Panc1 (cell line): ENCODE measurements around the gene ETFA. TPM values are rescaled to one million over a fixed set of nuclear protein-coding genes. Genes with fewer than 3 reads are reported as not detected.

Source experiments
- ATAC-seq: fragments of 200-7000 bp; cut with Tn5 transposase; 2 replicates; pipeline ENCODE4 v1.9.1; 2020; ENCODE audit warnings: mild to moderate bottlenecking, moderate library complexity
- BruUV-seq: library from RNA; stranded (reverse); fragments of 400-500 nt; replicated peaks from 2 replicates; lab custom pipeline; 2021; lab: Mats Ljungman, UMichigan
- CTCF ChIA-PET: fragments of 300-600 bp; sonication (Branson Sonifier 250); formaldehyde crosslinking; loops from one replicate; lab custom pipeline; 2022; ENCODE audit warnings: antibody characterized with exemption; lab: Charles Lee
- POLR2A ChIA-PET: fragments of 300-600 bp; sonication (Branson Sonifier 250); formaldehyde crosslinking; loops from one replicate; lab custom pipeline; 2022; ENCODE audit warnings: antibody characterized with exemption; lab: Charles Lee
- DNase-seq: peaks from one replicate; pipeline ENCODE4 v3.0.0-alpha.2; 2010; ENCODE audit warnings: low read depth, low spot score
- H3K27ac ChIP-seq: 2 replicates; pipeline ENCODE4 v1.5.1; 2011; ENCODE audit warnings: mild to moderate bottlenecking, low read length, inconsistent platforms
- H3K27me3 ChIP-seq: fragments of 200-500 bp; sonication (Bioruptor generic); 2 replicates; pipeline ENCODE4 v1.6.0; 2014; ENCODE audit warnings: low read length, inconsistent platforms; ENCODE audit not compliant: control insufficient read depth, insufficient read depth
- H3K36me3 ChIP-seq: fragments of 200-500 bp; sonication (Bioruptor generic); 2 replicates; pipeline ENCODE4 v1.5.1; 2014; ENCODE audit warnings: inconsistent platforms, mild to moderate bottlenecking, low read length, moderate library complexity; ENCODE audit not compliant: control insufficient read depth, insufficient read depth
- H3K4me1 ChIP-seq: 2 replicates; pipeline ENCODE4 v1.5.1; 2011; ENCODE audit warnings: inconsistent platforms, mild to moderate bottlenecking, low read length, moderate library complexity; ENCODE audit not compliant: control insufficient read depth, insufficient read depth
- H3K4me3 ChIP-seq, 2 experiments: 2 replicates each; pipeline ENCODE4 v1.5.1; 2011 to 2012; ENCODE audit warnings: low read depth in 2 of 2, low read length in 2 of 2, mild to moderate bottlenecking in 2 of 2, inconsistent platforms in 1 of 2, moderate library complexity in 1 of 2
- H3K9me3 ChIP-seq: fragments of 200-500 bp; sonication (Bioruptor generic); 2 replicates; pipeline ENCODE4 v1.5.1; 2014; ENCODE audit warnings: low read depth, mild to moderate bottlenecking, inconsistent platforms, low read length, moderate library complexity; ENCODE audit not compliant: control insufficient read depth, insufficient read depth
- POLR2AphosphoS5 ChIP-seq: IDR thresholded peaks from 2 replicates; pipeline ENCODE4 v1.6.1; 2012; ENCODE audit warnings: mild to moderate bottlenecking, low read depth, low read length, moderate library complexity
- SIN3A ChIP-seq: IDR thresholded peaks from 2 replicates; pipeline ENCODE4 v1.6.1; 2012; ENCODE audit warnings: low read depth, mild to moderate bottlenecking, low read length, moderate library complexity, borderline replicate concordance; ENCODE audit not compliant: insufficient read depth
- TCF7L2 ChIP-seq: IDR thresholded peaks from 2 replicates; pipeline ENCODE4 v1.6.1; 2011; ENCODE audit warnings: mild to moderate bottlenecking, low read depth, low read length, inconsistent platforms
- in situ Hi-C: cut with HindIII; loops from 2 replicates; pipeline ENCODE4 v1.10.0; 2016; ENCODE audit warnings: low sequenced_read_pairs, low pct_unique_long_range_greater_than_20kb
- intact Hi-C: fragments of 100-400 bp; cut with micrococcal nuclease; formaldehyde crosslinking; loops from one replicate; pipeline ENCODE4 v1.10.0; 2022; ENCODE audit not compliant: unreplicated experiment
- total RNA-seq: library from RNA; stranded (reverse); gene quantifications from one replicate; pipeline ENCODE4 v1.2.1, GENCODE V29; 2021; ENCODE audit not compliant: unreplicated experiment
- TF ChIP-seq, protein P1 (sequence below): fragments of 450-650 bp; IDR thresholded peaks from 2 replicates; pipeline ENCODE4 v1.5.1; 2017; ENCODE audit warnings: mild to moderate bottlenecking
- TF ChIP-seq, protein P2 (sequence below), 2 experiments: IDR thresholded peaks; 2 replicates each; pipeline ENCODE4 v1.6.1; 2011 to 2012; ENCODE audit warnings: low read depth in 2 of 2, control low read depth in 1 of 2, low read length in 1 of 2, mild to moderate bottlenecking in 1 of 2, moderate library complexity in 1 of 2; ENCODE audit not compliant: insufficient read depth in 1 of 2

The ETFA gene
- total RNA-seq, 1 experiment from 2014 or later, result 159 TPM

DNA sequence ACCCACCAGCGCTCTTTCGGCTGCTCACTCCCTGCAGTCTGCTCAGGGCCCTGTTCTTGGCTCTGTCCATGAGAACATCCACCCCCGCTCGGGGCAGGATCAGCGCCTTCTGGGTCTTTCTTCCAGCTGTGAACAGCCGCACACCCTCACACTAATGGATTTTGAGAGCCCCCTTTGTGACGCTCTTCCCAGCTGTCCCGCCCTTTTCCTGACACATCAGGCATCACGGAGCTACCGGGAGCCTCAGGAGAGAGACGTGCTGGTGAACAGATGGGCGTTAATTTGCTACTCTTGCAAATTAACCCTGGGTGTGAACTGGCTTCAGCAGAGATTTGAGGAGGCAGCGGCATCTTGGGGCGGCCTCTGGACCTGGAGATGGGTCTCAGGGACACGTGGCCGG, 138.5 kb downstream of the ETFA start:
- no peak for TF ChIP-seq POLR2AphosphoS5
- TF ChIP-seq, protein P1, sequence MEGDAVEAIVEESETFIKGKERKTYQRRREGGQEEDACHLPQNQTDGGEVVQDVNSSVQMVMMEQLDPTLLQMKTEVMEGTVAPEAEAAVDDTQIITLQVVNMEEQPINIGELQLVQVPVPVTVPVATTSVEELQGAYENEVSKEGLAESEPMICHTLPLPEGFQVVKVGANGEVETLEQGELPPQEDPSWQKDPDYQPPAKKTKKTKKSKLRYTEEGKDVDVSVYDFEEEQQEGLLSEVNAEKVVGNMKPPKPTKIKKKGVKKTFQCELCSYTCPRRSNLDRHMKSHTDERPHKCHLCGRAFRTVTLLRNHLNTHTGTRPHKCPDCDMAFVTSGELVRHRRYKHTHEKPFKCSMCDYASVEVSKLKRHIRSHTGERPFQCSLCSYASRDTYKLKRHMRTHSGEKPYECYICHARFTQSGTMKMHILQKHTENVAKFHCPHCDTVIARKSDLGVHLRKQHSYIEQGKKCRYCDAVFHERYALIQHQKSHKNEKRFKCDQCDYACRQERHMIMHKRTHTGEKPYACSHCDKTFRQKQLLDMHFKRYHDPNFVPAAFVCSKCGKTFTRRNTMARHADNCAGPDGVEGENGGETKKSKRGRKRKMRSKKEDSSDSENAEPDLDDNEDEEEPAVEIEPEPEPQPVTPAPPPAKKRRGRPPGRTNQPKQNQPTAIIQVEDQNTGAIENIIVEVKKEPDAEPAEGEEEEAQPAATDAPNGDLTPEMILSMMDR, result no peak
- TF ChIP-seq SIN3A, result no peak
- no peak for TF ChIP-seq TCF7L2
- TF ChIP-seq, protein P2, sequence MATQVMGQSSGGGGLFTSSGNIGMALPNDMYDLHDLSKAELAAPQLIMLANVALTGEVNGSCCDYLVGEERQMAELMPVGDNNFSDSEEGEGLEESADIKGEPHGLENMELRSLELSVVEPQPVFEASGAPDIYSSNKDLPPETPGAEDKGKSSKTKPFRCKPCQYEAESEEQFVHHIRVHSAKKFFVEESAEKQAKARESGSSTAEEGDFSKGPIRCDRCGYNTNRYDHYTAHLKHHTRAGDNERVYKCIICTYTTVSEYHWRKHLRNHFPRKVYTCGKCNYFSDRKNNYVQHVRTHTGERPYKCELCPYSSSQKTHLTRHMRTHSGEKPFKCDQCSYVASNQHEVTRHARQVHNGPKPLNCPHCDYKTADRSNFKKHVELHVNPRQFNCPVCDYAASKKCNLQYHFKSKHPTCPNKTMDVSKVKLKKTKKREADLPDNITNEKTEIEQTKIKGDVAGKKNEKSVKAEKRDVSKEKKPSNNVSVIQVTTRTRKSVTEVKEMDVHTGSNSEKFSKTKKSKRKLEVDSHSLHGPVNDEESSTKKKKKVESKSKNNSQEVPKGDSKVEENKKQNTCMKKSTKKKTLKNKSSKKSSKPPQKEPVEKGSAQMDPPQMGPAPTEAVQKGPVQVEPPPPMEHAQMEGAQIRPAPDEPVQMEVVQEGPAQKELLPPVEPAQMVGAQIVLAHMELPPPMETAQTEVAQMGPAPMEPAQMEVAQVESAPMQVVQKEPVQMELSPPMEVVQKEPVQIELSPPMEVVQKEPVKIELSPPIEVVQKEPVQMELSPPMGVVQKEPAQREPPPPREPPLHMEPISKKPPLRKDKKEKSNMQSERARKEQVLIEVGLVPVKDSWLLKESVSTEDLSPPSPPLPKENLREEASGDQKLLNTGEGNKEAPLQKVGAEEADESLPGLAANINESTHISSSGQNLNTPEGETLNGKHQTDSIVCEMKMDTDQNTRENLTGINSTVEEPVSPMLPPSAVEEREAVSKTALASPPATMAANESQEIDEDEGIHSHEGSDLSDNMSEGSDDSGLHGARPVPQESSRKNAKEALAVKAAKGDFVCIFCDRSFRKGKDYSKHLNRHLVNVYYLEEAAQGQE (IDR thresholded peaks at IDR 0.05; ENCODE audit: insufficient read depth in 1 of 2, low read depth in 2 of 2, low read length in 1 of 2), result no peak
- Histone ChIP-seq H3K4me3 (no peak overlapping the region), H3K9me3 (no peaks in the 10 kb centered on the region), H3K27me3 (no peaks in the 10 kb centered on the region), H3K27ac (no peak overlapping the region), H3K36me3 (no peaks in the 10 kb centered on the region), H3K4me1 (no peaks in the 10 kb centered on the region)
- in situ Hi-C loops (no loop called here), intact Hi-C loops (no loop called here)
- DNase-seq (no peak), ATAC-seq (no peak)
- ChIA-PET CTCF (no interaction called here), POLR2A (no interaction called here)
- no TSS peak for BruUV-seq

DNA sequence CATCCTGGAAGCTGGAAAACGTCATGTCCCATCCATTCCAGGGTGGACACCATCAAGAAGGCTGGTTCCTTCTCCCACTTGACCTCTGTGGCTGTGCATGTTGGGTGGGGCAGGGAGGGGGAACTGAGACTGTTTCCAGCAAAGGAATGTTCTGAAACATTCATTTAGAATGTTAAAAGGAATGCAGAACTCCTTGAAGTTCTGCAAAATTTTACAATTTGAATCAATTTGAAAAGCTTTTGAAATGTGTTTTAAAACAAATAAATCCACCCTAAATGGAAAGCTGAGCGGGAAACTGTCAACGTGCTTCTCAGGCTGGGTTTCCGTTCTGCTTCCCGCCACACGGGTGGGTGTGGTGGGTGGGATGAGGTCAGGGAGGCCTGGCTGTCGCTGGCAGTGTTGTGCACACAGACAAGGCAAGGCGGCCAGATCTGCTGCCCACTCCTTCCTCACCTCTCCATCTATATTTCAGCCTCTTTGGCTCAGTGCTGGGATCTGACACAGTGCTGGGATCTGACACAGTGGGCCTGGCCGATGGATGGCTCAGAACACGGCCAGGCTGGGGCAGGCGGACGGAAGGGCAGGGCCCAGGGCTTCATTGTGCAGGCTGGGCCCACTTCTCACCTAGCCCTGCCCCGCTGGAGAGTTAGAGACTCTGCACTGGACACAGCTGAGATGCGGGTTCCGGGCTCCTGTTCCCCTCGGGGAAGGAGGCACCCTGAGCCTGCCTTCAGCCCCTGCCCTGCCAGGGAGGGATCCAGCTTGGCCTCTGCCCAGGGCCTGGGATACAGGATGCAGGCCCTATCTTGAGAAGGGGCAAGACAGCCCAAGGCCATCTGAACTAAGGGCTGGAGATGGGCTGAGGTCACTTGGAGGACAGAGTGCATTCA, 141.1 kb downstream of the ETFA start:
- Histone ChIP-seq H3K36me3 (no peaks in the 10 kb centered on the region), H3K27ac (no peak overlapping the region), H3K27me3 (no peaks in the 10 kb centered on the region), H3K9me3 (no peaks in the 10 kb centered on the region), H3K4me3 (no peak overlapping the region), H3K4me1 (no peaks in the 10 kb centered on the region)
- in situ Hi-C loops, result no loop called here
- no TSS peak for BruUV-seq
- POLR2A ChIA-PET, result no interaction called here
- CTCF ChIA-PET, result no interaction called here
- no peak for DNase-seq
- ATAC-seq, result no peak
- TF ChIP-seq TCF7L2, result no peak
- no peak for TF ChIP-seq POLR2AphosphoS5
- no peak for TF ChIP-seq SIN3A
- TF ChIP-seq, protein P1, result no peak
- TF ChIP-seq, protein P2 (IDR thresholded peaks at IDR 0.05; ENCODE audit: insufficient read depth in 1 of 2, low read depth in 2 of 2, low read length in 1 of 2), result no peak
- intact Hi-C loops, result no loop called here
